ENCODE data around the gene PRKCE. TPM values are rescaled to one million over a fixed set of nuclear protein-coding genes. Genes with fewer than 3 reads are reported as not detected.
"Not testable (repeated sequence)": the region's sequence is repeated elsewhere in the genome, so short reads cannot be mapped to it uniquely, and the experiment has no call there.

PRKCE gene
- total RNA-seq, 2 experiments from 2014 or later: 15.4 to 16.2 TPM

GRCh38 chr2:45909171-45909565 lies 257.7 kb downstream of the PRKCE start:
- Mint-ChIP-seq H3K4me1 (ENCODE audit: low read depth) (peaks cover 2% of the 10 kb centered on the region), H3K9me3 (ENCODE audit: insufficient read depth) (no peaks in the 10 kb centered on the region), H3K27me3 (ENCODE audit: low read depth) (no peaks in the 10 kb centered on the region), H3K27ac (no peak overlapping the region), H3K36me3 (ENCODE audit: low read depth) (no peaks in the 10 kb centered on the region), H3K4me3 (no peak overlapping the region)
- ChIA-PET POLR2A (no interaction called here), CTCF (no interaction called here)
- no peak for ATAC-seq
- no peak for DNase-seq

- Mint-ChIP-seq H3K9me3 (ENCODE audit: insufficient read depth) (no peaks in the 10 kb centered on the region), H3K4me3 (no peak overlapping the region), H3K36me3 (ENCODE audit: low read depth) (no peaks in the 10 kb centered on the region), H3K4me1 (ENCODE audit: low read depth) (peaks cover 2% of the 10 kb centered on the region), H3K27ac (no peak overlapping the region), H3K27me3 (ENCODE audit: low read depth) (no peaks in the 10 kb centered on the region)
- DNase-seq (no peak), ATAC-seq (no peak)
- ChIA-PET POLR2A (no interaction called here), CTCF (no interaction called here)
These were observed 258.3 kb downstream of the PRKCE start for GRCh38 chr2:45909677-45910191.

- Mint-ChIP-seq H3K27ac (no peak overlapping the region), H3K27me3 (ENCODE audit: low read depth) (no peaks in the 10 kb centered on the region), H3K4me3 (no peak overlapping the region), H3K4me1 (ENCODE audit: low read depth) (peaks cover 2% of the 10 kb centered on the region), H3K36me3 (ENCODE audit: low read depth) (no peaks in the 10 kb centered on the region), H3K9me3 (ENCODE audit: insufficient read depth) (no peaks in the 10 kb centered on the region)
- ATAC-seq: no peak
- ChIA-PET POLR2A (no interaction called here), CTCF (no interaction called here)
- no peak for DNase-seq
These were observed 259.1 kb downstream of the PRKCE start for GRCh38 chr2:45910473-45911060.

- no peak overlapping the region for H3K27ac Mint-ChIP-seq
- CTCF ChIA-PET: interaction anchor here (1.6 kb wide), 1 partner anchor 133 kb away, joined by 5 read pairs; no protein-coding TSS in a partner anchor
- ATAC-seq: no peak
- no peak overlapping the region for H3K4me3 Mint-ChIP-seq
- H3K4me1 Mint-ChIP-seq (ENCODE audit: low read depth): peaks cover 3% of the 10 kb centered on the region
- no peaks in the 10 kb centered on the region for H3K27me3 Mint-ChIP-seq (ENCODE audit: low read depth)
- H3K9me3 Mint-ChIP-seq (ENCODE audit: insufficient read depth): no peaks in the 10 kb centered on the region
- H3K36me3 Mint-ChIP-seq (ENCODE audit: low read depth): no peaks in the 10 kb centered on the region
- no peak for DNase-seq
- POLR2A ChIA-PET: no interaction called here
These were observed 260.1 kb downstream of the PRKCE start for GRCh38 chr2:45911538-45911937.

GRCh38 chr2:45912109-45912508 lies 260.6 kb downstream of the PRKCE start:
- ChIA-PET CTCF (interaction anchor here (1.6 kb wide), 1 partner anchor 133 kb away, joined by 5 read pairs; no protein-coding TSS in a partner anchor), POLR2A (no interaction called here)
- peaks cover 3% of the 10 kb centered on the region for H3K4me1 Mint-ChIP-seq (ENCODE audit: low read depth)
- no peak for ATAC-seq
- H3K36me3 Mint-ChIP-seq (ENCODE audit: low read depth): no peaks in the 10 kb centered on the region
- H3K27ac Mint-ChIP-seq: no peak overlapping the region
- no peak for DNase-seq
- no peaks in the 10 kb centered on the region for H3K27me3 Mint-ChIP-seq (ENCODE audit: low read depth)
- H3K9me3 Mint-ChIP-seq (ENCODE audit: insufficient read depth): no peaks in the 10 kb centered on the region
- H3K4me3 Mint-ChIP-seq: no peak overlapping the region

GRCh38 chr2:45913539-45913938 lies 262.1 kb downstream of the PRKCE start:
- H3K4me3 Mint-ChIP-seq: no peak overlapping the region
- CTCF ChIA-PET: interaction anchor here (0.7 to 1.1 kb wide), 2 partner anchors 31 to 134 kb away, joined by 3 to 4 read pairs; no protein-coding TSS in a partner anchor
- peaks cover 3% of the 10 kb centered on the region for H3K4me1 Mint-ChIP-seq (ENCODE audit: low read depth)
- POLR2A ChIA-PET: no interaction called here
- H3K27ac Mint-ChIP-seq: no peak overlapping the region
- no peak for DNase-seq
- no peaks in the 10 kb centered on the region for H3K36me3 Mint-ChIP-seq (ENCODE audit: low read depth)
- H3K9me3 Mint-ChIP-seq (ENCODE audit: insufficient read depth): no peaks in the 10 kb centered on the region
- H3K27me3 Mint-ChIP-seq (ENCODE audit: low read depth): no peaks in the 10 kb centered on the region
- ATAC-seq: no peak

DNA sequence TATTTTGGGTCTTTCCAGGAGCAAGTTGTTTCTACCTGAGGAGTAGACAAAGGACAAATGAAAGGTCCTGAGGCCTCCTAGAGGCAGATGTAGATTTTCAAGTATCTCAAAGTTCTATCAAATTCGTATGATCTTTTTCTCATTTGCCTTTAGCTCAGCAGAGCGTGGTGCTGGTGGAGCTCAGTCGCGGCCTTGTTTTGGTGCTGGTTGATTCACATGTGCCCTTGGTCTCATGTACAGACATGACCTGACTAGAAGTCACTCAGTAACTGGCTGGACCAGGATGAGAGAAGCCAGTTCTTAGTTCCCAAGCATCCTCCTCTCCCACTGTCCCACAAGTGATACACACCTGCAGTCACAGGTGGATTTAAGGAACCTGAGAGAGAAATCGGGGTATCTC lies 264.0 kb downstream of the PRKCE start:
- CTCF ChIA-PET: interaction anchor here (0.7 kb wide), 1 partner anchor 262 kb away, joined by 3 read pairs; no protein-coding TSS in a partner anchor
- ATAC-seq (no peak), DNase-seq (no peak)
- Mint-ChIP-seq H3K4me1 (ENCODE audit: low read depth) (peaks cover 14% of the 10 kb centered on the region), H3K4me3 (no peak overlapping the region), H3K36me3 (ENCODE audit: low read depth) (no peaks in the 10 kb centered on the region), H3K9me3 (ENCODE audit: insufficient read depth) (no peaks in the 10 kb centered on the region), H3K27ac (no peak overlapping the region), H3K27me3 (ENCODE audit: low read depth) (no peaks in the 10 kb centered on the region)
- POLR2A ChIA-PET: no interaction called here

DNA sequence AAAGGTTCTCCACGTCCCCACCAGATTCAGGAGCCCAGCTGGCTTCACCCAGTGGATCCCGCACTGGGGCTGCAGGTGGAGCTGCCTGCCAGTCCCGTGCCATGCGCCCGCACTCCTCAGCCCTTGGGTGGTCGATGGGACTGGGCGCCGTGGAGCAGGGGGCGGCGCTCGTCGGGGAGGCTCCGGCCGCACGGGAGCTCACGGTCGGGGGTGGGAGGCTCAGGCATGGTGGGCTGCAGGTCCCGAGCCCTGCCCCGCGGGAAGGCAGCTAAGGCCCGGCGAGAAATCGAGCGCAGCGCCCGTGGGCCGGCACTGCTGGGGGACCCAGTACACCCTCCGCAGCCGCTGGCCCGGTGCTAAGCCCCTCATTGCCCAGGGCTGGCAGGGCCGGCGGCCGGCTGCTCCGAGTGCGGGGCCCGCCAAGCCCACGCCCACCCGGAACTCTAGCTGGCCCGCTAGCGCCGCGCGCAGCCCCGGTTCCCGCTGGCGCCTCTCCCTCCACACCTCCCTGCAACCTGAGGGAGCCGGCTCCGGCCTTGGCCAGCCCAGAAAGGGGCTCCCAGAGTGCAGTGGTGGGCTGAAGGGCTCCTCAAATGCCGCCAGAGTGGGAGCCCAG lies 266.2 kb downstream of the PRKCE start:
- H3K27ac Mint-ChIP-seq; H3K9me3 Mint-ChIP-seq (ENCODE audit: insufficient read depth); POLR2A ChIA-PET; H3K27me3 Mint-ChIP-seq (ENCODE audit: low read depth); DNase-seq; ATAC-seq; H3K4me3 Mint-ChIP-seq; H3K36me3 Mint-ChIP-seq (ENCODE audit: low read depth); CTCF ChIA-PET: not testable (repeated sequence)
- H3K4me1 Mint-ChIP-seq (ENCODE audit: low read depth): peaks cover 14% of the 10 kb centered on the region

DNA sequence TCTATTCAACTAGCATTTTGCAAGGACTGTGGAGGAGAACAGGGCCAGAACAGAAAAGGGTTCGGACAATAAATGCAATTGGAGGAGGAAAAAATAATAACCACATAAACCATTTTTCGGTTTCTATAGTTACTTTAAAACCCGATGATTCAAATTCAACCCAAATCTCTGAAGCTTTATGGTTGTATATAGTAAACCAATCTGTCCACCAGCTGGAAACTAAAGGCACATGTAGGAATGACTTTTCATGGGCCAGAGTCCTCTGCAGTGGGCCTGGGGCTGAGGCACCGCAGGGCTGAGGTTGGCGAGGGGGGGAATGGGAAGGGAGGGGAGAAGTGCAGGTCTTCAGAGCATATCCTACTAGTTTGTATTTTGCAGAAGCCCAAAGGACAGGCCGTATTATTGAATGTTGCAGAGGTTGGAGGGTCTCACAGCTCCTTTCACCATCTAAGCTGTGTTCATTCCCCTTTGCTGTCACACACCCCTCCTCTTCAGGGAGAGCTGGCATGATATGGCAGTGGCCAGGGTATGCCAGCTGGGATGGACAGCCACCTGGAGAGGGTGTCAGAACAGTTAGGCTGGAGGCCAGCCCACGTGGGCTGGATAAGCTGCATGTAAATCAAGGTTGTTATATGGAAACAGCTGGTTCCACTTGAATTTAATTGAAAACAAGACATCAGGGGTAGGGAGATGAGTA lies 267.1 kb downstream of the PRKCE start:
- Mint-ChIP-seq H3K4me3 (no peak overlapping the region), H3K36me3 (ENCODE audit: low read depth) (no peaks in the 10 kb centered on the region), H3K27me3 (ENCODE audit: low read depth) (no peaks in the 10 kb centered on the region), H3K9me3 (ENCODE audit: insufficient read depth) (no peaks in the 10 kb centered on the region), H3K4me1 (ENCODE audit: low read depth) (peaks cover 14% of the 10 kb centered on the region), H3K27ac (no peak overlapping the region)
- ChIA-PET POLR2A (no interaction called here), CTCF (interaction anchor here (0.7 kb wide), 1 partner anchor 17 kb away, joined by 3 read pairs; no protein-coding TSS in a partner anchor)
- no peak for ATAC-seq
- no peak for DNase-seq

- CTCF ChIA-PET: no interaction called here
These were observed 267.7 kb downstream of the PRKCE start for GRCh38 chr2:45919160-45919650.

DNA sequence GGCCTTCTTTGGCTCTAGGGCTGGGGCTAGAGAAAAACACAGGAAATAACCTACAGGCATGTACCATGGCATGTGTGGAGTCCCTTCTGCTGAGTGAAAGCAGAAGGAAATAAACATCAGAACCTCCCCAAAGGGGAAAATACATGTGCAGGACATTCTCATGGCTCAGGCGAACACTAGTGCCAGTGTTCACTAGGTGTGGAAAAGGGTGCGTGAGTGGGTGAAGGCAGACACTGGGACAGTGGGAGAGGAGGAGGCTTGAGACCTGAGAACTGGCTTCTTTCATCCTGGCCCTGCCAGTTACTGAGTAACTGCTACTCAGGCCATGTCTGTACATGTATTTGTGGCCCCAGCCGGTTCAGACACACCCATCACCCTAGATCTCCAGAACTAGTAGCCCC lies 268.2 kb downstream of the PRKCE start:
- CTCF ChIA-PET: no interaction called here
- no peak overlapping the region for H3K4me3 Mint-ChIP-seq
- H3K4me1 Mint-ChIP-seq (ENCODE audit: low read depth): peaks cover 14% of the 10 kb centered on the region

More at GRCh38 chr2:45919160-45919650, 267.7 kb downstream of the PRKCE start:
- Mint-ChIP-seq H3K4me1 (ENCODE audit: low read depth) (peaks cover 14% of the 10 kb centered on the region), H3K27ac (no peak overlapping the region), H3K36me3 (ENCODE audit: low read depth) (no peaks in the 10 kb centered on the region), H3K27me3 (ENCODE audit: low read depth) (no peaks in the 10 kb centered on the region), H3K4me3 (no peak overlapping the region), H3K9me3 (ENCODE audit: insufficient read depth) (no peaks in the 10 kb centered on the region)
- no peak for DNase-seq
- ATAC-seq: no peak
- POLR2A ChIA-PET: no interaction called here

DNA sequence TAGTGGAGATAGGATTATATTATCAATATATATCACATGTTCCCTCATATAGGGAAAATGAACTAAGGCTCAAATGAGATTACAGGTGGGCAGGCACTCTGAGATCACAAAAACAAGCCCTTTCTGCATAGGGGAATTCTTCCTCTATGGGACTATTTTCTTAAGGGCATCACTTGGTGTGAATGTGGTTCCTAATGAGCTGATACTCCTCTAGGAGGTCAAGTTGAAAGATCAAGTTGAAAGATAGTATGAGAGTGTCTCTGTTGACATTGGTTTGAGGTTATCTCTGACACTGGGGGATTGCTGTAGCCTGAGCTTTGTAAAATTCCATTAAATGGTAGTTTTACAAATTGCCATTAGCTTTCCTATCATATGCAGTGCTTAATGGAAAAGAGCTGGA lies 270.4 kb downstream of the PRKCE start:
- H3K27me3 Mint-ChIP-seq (ENCODE audit: low read depth): no peaks in the 10 kb centered on the region
- ATAC-seq (no peak), DNase-seq (no peak)
- ChIA-PET CTCF (interaction anchor here (1.5 to 2.0 kb wide), 2 partner anchors 14 to 143 kb away, joined by 5 to 6 read pairs; no protein-coding TSS in a partner anchor), POLR2A (no interaction called here)
- H3K4me1 Mint-ChIP-seq (ENCODE audit: low read depth): peaks cover 11% of the 10 kb centered on the region
- H3K36me3 Mint-ChIP-seq (ENCODE audit: low read depth): no peaks in the 10 kb centered on the region
- H3K9me3 Mint-ChIP-seq (ENCODE audit: insufficient read depth): no peaks in the 10 kb centered on the region
- no peak overlapping the region for H3K27ac Mint-ChIP-seq
- H3K4me3 Mint-ChIP-seq: no peak overlapping the region

More for the DNA sequence above, 268.2 kb downstream of the PRKCE start:
- Mint-ChIP-seq H3K27me3 (ENCODE audit: low read depth) (no peaks in the 10 kb centered on the region), H3K36me3 (ENCODE audit: low read depth) (no peaks in the 10 kb centered on the region), H3K9me3 (ENCODE audit: insufficient read depth) (no peaks in the 10 kb centered on the region), H3K27ac (no peak overlapping the region)
- no peak for DNase-seq
- no peak for ATAC-seq
- POLR2A ChIA-PET: no interaction called here

Data from activated CD8-positive, alpha-beta T cell treated with anti-CD3 and anti-CD28 coated beads, Interleukin-2, amount 10 ng/mL, durations not matched to agents 7 days and 5 days (primary cell).